Measurements from ENCODE around the gene NIPBL.

The NIPBL gene

GRCh38 chr5:37034955-37035354, 158.4 kb downstream of the NIPBL start:
- Histone ChIP-seq H3K4me1 (ENCODE audit: control insufficient read depth in 1 of 2, insufficient read depth in 1 of 2, low read depth in 1 of 2, low read length in 1 of 2) (no peaks in the 10 kb centered on the region), H3K27me3 (no peaks in the 10 kb centered on the region)

GRCh38 chr5:37037840-37038239, 161.3 kb downstream of the NIPBL start:
- no peaks in the 10 kb centered on the region for H3K27me3 ChIP-seq
- no peaks in the 10 kb centered on the region for H3K9me3 ChIP-seq
- H3K36me3 ChIP-seq: peaks cover 61% of the 10 kb centered on the region
- no peak for TF ChIP-seq CTCF (IDR thresholded peaks at IDR 0.05)
- H3K27ac ChIP-seq: no peak overlapping the region
- H3K4me3 ChIP-seq (ENCODE audit: low read depth in 1 of 2, low read length in 1 of 2): no peak overlapping the region
- H3K4me1 ChIP-seq (ENCODE audit: control insufficient read depth in 1 of 2, insufficient read depth in 1 of 2, low read depth in 1 of 2, low read length in 1 of 2): no peaks in the 10 kb centered on the region

More at GRCh38 chr5:37034955-37035354, 158.4 kb downstream of the NIPBL start:
- peaks cover 69% of the 10 kb centered on the region for H3K36me3 ChIP-seq
- peak overlapping the region; percentile 42 for H3K27ac ChIP-seq
- no peaks in the 10 kb centered on the region for H3K9me3 ChIP-seq
- no peak overlapping the region for H3K4me3 ChIP-seq (ENCODE audit: low read depth in 1 of 2, low read length in 1 of 2)
- no peak for TF ChIP-seq CTCF (IDR thresholded peaks at IDR 0.05)

GRCh38 chr5:37039824-37040223, 163.3 kb downstream of the NIPBL start:
- TF ChIP-seq CTCF (IDR thresholded peaks at IDR 0.05): no peak
- H3K4me3 ChIP-seq (ENCODE audit: low read depth in 1 of 2, low read length in 1 of 2): no peak overlapping the region
- no peaks in the 10 kb centered on the region for H3K27me3 ChIP-seq
- no peaks in the 10 kb centered on the region for H3K4me1 ChIP-seq (ENCODE audit: control insufficient read depth in 1 of 2, insufficient read depth in 1 of 2, low read depth in 1 of 2, low read length in 1 of 2)
- H3K27ac ChIP-seq: no peak overlapping the region
- H3K9me3 ChIP-seq: no peaks in the 10 kb centered on the region
- peaks cover 68% of the 10 kb centered on the region for H3K36me3 ChIP-seq

- Histone ChIP-seq H3K36me3 (peaks cover 89% of the 10 kb centered on the region), H3K9me3 (no peaks in the 10 kb centered on the region), H3K27ac (no peak overlapping the region), H3K4me3 (ENCODE audit: low read depth in 1 of 2, low read length in 1 of 2) (no peak overlapping the region), H3K4me1 (ENCODE audit: control insufficient read depth in 1 of 2, insufficient read depth in 1 of 2, low read depth in 1 of 2, low read length in 1 of 2) (peaks cover 3 to 6% of the 10 kb centered on the region in 2 experiments), H3K27me3 (no peaks in the 10 kb centered on the region)
- no peak for TF ChIP-seq CTCF (IDR thresholded peaks at IDR 0.05)
These were observed 167.1 kb downstream of the NIPBL start for GRCh38 chr5:37043693-37044092.

- Histone ChIP-seq H3K27ac (no peak overlapping the region), H3K27me3 (no peaks in the 10 kb centered on the region), H3K4me1 (ENCODE audit: control insufficient read depth in 1 of 2, insufficient read depth in 1 of 2, low read depth in 1 of 2, low read length in 1 of 2) (peaks cover 3 to 6% of the 10 kb centered on the region in 2 experiments), H3K4me3 (ENCODE audit: low read depth in 1 of 2, low read length in 1 of 2) (no peak overlapping the region), H3K36me3 (peaks cover 89% of the 10 kb centered on the region), H3K9me3 (no peaks in the 10 kb centered on the region)
- TF ChIP-seq CTCF (IDR thresholded peaks at IDR 0.05): no peak
These were observed 167.6 kb downstream of the NIPBL start for GRCh38 chr5:37044120-37044519.

GRCh38 chr5:37045703-37046102, 169.1 kb downstream of the NIPBL start:
- Histone ChIP-seq H3K9me3 (no peaks in the 10 kb centered on the region), H3K4me1 (ENCODE audit: control insufficient read depth in 1 of 2, insufficient read depth in 1 of 2, low read depth in 1 of 2, low read length in 1 of 2) (peaks cover 3 to 6% of the 10 kb centered on the region in 2 experiments), H3K4me3 (ENCODE audit: low read depth in 1 of 2, low read length in 1 of 2) (no peak overlapping the region), H3K27me3 (no peaks in the 10 kb centered on the region), H3K27ac (peak overlapping the region; percentile 19), H3K36me3 (peaks cover 90% of the 10 kb centered on the region)
- no peak for TF ChIP-seq CTCF (IDR thresholded peaks at IDR 0.05)
